IMR-90 (cell line): Measurements from ENCODE around the gene MYO1D.

Source experiments
- BHLHE40 ChIP-seq: fragments of 150-350 bp; IDR thresholded peaks from 2 replicates; pipeline ENCODE4 v1.6.1; 2016; ENCODE audit warnings: mild to moderate bottlenecking, low read depth, low read length
- FOS ChIP-seq: fragments of 150-350 bp; IDR thresholded peaks from 2 replicates; pipeline ENCODE4 v1.6.1; 2016; ENCODE audit warnings: low read depth, low read length
- MAFK ChIP-seq: IDR thresholded peaks from 2 replicates; pipeline ENCODE4 v1.6.1; 2012; ENCODE audit warnings: low read depth, low read length, improper control_type of control experiment
- MXI1 ChIP-seq: IDR thresholded peaks from 2 replicates; pipeline ENCODE4 v1.6.1; 2012; ENCODE audit warnings: low read depth, mild to moderate bottlenecking, low read length, moderate library complexity, borderline replicate concordance
- POLR2A ChIP-seq: IDR thresholded peaks from 2 replicates; pipeline ENCODE4 v1.6.1; 2012; ENCODE audit warnings: mild to moderate bottlenecking, low read depth, low read length
- RAD21 ChIP-seq: IDR thresholded peaks from 2 replicates; pipeline ENCODE4 v1.6.1; 2012; ENCODE audit warnings: low read length, improper control_type of control experiment
- TF ChIP-seq, protein P1 (sequence below): conservative IDR thresholded peaks from 2 replicates; pipeline ENCODE4 v1.5.1; 2012; ENCODE audit warnings: mild to moderate bottlenecking, low read depth, low read length, improper control_type of control experiment

DNA sequence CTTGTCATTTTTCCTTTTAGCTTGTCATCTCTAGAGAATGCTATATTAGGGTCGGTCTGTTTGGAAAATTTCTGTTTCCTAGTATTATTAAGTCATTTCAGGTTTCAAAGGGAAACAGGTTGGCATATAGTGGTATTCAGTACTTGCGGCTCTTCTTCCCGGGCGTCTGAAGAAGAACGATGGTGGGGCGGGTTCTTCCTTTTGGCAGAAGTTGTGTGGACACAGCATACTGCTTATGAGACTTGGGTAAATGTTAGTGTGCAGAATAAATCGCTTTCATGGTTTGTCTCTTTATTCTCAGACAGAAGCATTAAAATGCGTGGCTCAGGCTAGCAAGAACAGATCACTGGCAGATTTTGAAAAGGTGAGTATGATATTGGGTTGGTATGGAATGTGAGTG lies 399.7 kb downstream of the MYO1D start:
- TF ChIP-seq, protein P1, sequence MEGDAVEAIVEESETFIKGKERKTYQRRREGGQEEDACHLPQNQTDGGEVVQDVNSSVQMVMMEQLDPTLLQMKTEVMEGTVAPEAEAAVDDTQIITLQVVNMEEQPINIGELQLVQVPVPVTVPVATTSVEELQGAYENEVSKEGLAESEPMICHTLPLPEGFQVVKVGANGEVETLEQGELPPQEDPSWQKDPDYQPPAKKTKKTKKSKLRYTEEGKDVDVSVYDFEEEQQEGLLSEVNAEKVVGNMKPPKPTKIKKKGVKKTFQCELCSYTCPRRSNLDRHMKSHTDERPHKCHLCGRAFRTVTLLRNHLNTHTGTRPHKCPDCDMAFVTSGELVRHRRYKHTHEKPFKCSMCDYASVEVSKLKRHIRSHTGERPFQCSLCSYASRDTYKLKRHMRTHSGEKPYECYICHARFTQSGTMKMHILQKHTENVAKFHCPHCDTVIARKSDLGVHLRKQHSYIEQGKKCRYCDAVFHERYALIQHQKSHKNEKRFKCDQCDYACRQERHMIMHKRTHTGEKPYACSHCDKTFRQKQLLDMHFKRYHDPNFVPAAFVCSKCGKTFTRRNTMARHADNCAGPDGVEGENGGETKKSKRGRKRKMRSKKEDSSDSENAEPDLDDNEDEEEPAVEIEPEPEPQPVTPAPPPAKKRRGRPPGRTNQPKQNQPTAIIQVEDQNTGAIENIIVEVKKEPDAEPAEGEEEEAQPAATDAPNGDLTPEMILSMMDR = no peak
- TF ChIP-seq MAFK (no peak), MXI1 (no peak), FOS (no peak), RAD21 (no peak), POLR2A (no peak), BHLHE40 (no peak)
